PC-3 (cell line): ENCODE measurements around the gene CYP19A1.

Experiments used
- EZH2 ChIP-seq: fragments of 300-600 bp; sonication (generic); IDR thresholded peaks from one replicate; pipeline ENCODE4 v1.6.1; 2017; ENCODE audit warnings: antibody characterized with exemption, mild to moderate bottlenecking, low read length; ENCODE audit not compliant: unreplicated experiment
- EZH2phosphoT487 ChIP-seq: fragments of 300-600 bp; sonication (generic); IDR thresholded peaks from 2 replicates; pipeline ENCODE4 v1.6.1; 2018; ENCODE audit warnings: mild to moderate bottlenecking, antibody characterized with exemption, low read length, borderline replicate concordance
- TF ChIP-seq, protein P1 (sequence below): fragments of 300-600 bp; sonication (generic); conservative IDR thresholded peaks from 2 replicates; pipeline ENCODE4 v1.5.1; 2017; ENCODE audit warnings: antibody characterized with exemption, low read depth, mild to moderate bottlenecking, low read length

DNA sequence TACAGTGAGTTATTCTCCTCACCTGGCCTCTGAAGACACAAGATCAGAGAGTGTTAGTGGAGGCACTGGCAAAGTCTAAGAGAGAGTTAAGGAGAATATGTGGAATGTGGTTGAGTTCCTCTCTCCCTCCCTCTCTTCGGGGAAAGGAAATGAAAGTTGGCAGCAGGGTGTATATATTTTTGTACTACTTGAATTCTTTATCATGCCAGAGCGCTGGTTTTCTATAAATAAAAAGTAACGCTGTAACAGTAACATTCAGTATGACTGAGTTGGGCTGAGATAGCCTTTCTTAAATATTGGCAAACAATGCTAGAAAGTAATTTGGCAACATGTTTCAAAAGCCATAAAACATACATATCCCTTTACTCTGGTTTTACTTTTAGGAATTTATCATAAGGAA lies 166.2 kb downstream of the CYP19A1 start:
- TF ChIP-seq EZH2phosphoT487, result no peak
- TF ChIP-seq, protein P1, sequence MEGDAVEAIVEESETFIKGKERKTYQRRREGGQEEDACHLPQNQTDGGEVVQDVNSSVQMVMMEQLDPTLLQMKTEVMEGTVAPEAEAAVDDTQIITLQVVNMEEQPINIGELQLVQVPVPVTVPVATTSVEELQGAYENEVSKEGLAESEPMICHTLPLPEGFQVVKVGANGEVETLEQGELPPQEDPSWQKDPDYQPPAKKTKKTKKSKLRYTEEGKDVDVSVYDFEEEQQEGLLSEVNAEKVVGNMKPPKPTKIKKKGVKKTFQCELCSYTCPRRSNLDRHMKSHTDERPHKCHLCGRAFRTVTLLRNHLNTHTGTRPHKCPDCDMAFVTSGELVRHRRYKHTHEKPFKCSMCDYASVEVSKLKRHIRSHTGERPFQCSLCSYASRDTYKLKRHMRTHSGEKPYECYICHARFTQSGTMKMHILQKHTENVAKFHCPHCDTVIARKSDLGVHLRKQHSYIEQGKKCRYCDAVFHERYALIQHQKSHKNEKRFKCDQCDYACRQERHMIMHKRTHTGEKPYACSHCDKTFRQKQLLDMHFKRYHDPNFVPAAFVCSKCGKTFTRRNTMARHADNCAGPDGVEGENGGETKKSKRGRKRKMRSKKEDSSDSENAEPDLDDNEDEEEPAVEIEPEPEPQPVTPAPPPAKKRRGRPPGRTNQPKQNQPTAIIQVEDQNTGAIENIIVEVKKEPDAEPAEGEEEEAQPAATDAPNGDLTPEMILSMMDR, result no peak
- TF ChIP-seq EZH2, result no peak
